Activated CD4-positive, alpha-beta T cell treated with anti-CD3 and anti-CD28 coated beads, Interleukin-2, Interleukin-6, amounts not matched to agents 100 ng/mL and 50 ng/mL, durations not matched to agents 16 hours and 8 hours (primary cell): ENCODE measurements around the gene FLNB.

ENCODE experiments used
- DNase-seq: peaks from one replicate; pipeline ENCODE4 v3.0.0-alpha.2; 2020

The FLNB gene

GRCh38 chr3:58150130-58150809, 142.0 kb downstream of the FLNB start:
- no peak for DNase-seq

GRCh38 chr3:58150810-58151199, 142.6 kb downstream of the FLNB start:
- DNase-seq = no peak

DNA sequence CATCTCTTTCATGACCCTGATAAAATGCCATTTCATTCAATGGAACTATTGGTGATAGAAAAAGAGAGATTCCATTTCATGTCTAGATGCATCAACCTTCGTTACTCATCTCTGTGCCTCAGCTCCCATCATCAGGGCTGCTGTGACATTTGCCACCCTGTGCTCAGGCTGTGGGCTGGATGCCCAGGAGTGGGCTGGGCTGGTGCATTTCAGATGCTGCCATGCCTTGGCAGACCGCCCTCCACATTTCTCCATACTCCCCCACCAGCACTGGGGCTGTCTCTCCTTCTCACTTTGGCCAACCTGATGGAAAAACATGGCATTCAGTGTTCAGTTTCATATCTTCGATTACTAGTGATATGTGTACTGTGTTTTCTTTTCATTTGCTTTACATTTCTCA, 143.4 kb downstream of the FLNB start:
- no peak for DNase-seq

DNA sequence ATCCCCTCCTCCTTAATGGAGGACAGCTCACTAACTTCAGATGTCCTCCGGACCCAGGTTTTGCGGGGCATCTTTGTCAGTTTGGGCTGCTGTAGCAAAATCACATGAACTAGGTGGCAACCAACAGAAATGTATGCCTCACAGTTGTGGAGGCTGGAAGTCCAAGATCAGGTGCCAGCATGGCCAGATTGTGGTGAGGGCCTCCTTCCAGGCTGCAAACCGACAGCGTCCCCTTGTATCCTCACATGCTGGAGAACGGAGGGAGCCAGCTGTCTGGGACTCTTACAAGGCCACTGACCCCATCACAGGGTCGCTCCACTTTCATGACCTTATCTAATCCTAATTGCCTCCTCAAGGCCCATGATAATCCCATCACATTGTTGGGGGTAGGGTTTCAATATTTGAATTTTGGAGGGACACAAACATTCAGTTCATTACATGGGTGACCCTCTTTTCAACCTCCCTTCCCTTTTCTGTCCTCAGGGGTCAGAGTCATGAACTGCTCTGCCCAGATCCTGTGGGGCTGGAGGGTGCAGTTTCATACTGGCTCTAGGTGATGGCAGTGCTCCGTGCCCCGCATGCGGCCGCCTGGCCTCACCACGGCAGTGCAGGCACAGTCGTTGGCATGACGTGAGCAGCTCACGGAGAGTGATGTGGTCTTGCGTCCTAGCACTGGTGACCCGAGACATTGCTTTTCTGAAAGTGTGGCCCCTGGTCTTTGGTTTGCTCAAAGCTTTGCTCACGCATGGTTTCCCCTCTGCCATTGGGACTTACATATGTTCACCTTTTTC, 144.2 kb downstream of the FLNB start:
- no peak for DNase-seq

- no peak for DNase-seq
Measured at GRCh38 chr3:58153371-58153770, 145.1 kb downstream of the FLNB start.

DNA sequence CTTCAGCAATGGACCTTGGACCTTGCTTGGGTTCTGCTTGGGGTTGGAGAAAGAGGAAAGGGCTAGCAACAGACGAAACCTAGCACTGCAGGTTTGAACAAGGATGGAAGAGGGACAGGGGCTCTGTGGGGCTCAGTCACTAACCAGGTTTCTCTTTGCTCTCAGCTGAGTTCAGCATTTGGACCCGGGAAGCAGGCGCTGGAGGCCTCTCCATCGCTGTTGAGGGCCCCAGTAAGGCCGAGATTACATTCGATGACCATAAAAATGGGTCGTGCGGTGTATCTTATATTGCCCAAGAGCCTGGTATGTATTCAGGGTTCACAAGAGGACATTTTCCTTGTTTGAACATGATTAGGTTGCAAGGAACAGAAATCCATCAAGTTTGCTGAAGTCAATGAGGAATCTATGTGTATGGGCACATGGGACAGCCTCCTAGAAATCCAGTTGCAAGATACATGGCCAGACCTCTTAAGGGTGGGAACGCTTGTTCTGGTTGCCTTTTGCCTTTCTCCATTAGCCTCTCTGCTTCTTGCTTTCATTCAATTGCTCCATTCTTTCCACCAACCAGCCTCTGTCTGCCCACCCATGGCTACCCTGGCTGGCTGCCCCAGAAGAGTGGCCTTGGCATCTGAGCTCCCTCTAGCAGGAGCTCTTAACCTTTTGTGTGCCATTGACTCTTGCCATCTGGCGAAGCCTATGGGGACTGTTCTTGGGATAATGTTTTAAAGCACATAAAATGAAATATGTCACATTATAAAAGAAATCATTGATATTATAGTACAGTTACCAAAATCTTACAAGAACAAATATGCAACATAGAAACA, 146.6 kb downstream of the FLNB start:
- DNase-seq = no peak

DNA sequence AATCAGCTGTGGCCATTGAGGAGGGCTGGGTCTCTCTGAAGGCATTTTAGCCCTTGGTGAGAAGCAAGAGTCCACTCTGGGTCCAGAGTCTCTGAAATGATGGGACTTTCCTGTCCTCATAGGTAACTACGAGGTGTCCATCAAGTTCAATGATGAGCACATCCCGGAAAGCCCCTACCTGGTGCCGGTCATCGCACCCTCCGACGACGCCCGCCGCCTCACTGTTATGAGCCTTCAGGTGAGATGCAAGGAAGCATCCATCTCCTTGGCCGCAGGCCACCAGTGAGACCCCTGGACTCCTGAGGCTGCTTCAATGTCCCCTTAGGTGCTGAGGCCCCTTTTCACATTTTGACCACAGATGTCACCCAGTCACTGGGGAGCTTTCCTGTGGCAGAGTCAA, 147.6 kb downstream of the FLNB start:
- DNase-seq = no peak

- DNase-seq = no peak
Measured at GRCh38 chr3:58157700-58158099, 149.5 kb downstream of the FLNB start.

DNA sequence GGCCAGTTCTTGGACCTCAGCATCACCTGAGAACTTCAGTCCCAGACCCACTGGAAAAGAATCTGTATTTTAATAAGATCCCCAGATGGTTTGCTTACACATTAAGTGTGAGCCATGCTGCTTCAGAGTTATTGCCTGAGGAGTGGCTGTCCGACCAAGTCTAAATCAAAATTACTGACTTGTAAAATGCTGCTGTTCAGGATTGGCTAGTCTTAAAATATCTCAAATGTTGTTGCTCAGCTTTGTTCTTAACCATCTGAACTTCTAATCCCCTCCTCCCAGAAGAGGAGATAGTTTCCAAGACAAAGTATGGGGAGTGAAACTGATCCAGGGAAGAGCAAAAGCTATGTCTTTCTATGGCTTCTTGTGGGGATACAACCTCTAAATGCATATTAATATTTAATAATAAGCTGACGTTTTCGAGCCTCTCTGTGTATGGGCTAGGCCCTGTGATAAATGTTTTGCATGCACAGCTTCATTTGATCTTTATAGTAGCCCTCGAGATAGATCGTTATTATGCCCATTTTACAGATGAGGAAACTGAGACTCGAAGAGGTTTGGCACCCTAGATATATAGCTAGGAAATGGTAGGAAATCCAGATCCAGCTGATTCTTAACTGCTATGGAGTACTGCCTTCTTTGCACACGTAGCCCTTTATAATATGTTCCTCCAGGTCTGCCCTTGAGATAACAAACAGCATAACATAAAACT, 150.4 kb downstream of the FLNB start:
- DNase-seq = no peak

DNA sequence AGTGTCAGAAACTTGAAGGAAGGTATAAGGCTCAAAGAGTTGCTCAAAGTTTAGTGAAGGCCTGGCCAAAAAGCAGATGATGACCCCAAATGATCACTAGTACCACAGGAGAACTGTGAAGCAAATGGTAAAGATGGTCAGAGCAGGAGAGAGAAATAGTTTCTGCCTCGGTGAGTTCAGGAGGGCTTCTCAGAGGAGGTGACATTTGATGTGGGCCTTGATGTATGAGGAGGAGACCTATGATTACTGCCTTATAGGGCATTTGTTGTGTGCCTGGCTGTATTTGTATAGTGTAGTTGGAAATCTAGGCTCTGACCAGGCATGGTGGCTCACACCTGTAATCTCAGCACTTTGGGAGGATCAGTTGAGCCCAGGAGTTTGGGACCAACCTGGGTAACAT, 152.2 kb downstream of the FLNB start:
- DNase-seq = no peak

DNA sequence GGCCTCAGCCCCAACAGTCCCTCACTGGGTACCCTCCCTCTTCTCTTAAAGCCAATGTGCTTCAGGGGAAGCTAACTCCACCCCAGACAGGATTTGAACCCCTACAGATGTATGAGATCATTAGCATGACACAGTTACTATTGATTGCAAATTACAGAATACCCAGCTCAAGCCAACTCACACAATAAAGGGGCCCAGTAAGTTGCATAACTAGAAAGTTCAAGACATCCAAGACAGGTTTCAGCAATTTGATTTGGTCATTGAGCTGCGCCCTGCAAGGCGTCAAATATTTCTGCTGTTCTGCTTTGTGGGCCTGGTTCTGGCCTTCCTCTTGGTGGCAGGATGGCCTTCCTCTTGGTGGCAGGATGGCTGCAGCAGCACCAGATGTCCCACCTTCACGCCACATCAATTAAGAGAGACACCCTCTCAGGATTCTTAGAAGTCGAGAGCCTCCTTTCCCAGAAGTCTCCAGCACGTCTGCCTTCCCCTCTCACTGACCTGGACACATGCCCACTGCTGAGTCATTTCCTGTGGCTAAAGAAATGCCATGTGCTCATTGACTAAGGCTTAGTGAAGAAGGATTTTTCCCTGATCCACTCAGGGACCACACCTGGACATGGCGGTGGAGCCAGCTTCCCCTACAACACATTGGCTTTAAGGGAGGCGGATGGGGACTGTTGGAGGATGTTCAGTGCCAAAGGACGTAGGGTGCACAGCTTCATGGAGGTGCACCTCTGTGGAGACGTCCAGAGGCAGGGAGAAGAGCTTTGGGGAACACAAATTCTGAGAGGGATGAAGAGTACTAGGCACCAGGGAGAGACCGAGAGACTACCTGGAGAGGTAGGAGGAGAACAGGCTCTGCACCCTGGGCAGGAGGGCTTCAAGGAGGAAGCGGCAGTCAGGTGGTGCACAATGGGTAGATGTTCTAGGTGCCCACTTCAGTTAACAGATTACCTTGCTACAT, 153.5 kb downstream of the FLNB start:
- no peak for DNase-seq

- no peak for DNase-seq
Measured at GRCh38 chr3:58163234-58163633, 155.0 kb downstream of the FLNB start.

GRCh38 chr3:58164199-58164879, 156.1 kb downstream of the FLNB start:
- no peak for DNase-seq

DNA sequence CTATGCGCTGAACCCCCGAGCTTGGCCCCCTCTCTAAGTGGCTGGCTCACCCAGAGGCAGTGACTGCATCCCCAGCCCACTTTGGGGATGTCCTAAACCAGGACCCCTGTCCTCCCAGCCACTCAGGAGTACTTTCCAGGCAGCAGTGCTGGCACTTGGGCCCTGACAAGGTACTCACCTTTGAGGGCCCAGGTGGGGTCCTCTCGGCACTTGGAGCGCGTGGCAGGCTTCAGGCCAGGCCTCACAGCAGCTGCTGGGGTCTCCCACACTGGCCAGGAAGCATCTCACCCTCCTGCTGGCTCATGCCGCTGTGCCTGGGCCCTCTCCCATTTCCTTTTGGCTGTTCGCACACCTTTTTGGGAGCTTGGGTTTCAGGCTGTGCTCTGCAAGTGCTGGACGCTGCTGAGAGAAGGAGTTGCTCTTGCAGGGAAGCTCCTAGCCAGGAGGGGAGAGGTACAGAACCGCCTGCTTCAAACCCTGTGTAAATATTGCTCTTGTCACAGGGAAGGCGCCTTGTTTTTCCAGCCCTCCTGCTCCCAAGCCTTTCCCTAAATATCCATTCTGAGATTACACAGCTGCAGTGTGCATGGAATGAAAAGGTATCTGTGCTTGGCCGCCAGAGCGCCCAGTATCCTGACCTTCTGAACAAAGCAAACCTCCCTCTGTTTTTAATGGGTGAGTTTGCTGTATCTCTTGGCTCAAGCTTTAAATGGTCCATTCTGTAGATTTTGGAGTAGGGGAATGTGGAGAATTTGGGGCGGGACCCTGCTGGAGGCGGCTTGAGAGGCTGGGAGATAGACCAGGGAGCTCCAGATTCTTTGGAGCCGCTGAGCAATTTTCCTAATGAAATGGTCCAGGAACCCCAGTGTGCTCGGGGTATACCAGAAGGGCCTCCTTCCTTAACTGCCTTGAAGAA, 156.9 kb downstream of the FLNB start:
- DNase-seq = no peak

DNA sequence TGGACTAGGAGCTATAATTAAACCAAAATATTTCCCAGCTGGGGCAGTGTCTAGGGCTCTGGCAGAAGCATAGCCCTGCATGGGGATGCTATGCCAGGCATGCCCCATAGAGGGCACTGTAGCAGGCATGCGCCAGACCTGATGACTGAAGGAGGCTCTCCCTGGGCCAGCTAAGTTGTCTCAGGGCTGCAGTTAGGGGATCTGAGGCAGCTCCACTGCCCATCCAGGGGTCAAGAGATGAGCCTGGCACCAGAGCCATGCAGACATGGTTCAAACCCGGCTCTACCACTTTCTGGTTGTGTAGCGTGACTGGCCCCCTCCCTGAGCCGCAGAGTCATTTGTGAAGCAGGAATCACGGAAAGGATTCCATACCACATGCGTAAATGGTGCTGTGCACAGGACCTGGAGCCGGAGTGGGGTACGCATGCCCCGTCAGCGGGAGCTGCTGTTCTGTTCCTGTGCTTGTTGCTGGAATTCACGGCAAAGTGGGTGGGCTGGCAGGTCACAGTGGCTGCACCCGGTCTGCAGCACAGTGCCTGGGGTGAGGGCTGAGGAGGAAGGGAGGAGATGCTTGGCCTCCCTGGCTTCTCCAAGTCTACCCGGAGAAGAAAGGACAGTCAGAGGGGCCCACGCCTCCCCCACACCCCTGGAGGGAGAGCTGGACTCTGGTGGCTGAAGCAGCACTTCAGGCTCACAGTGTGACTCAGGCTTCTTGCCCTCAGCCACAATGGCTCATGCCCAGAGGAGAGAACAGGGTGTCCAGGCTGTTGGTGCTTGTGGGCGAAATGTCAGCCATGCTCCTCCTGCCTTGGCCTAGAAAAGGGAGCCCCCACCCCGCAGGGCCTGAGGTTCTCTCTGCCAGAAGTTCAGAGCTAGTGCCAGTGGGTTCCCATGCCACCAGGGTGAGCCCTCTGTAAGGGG, 159.5 kb downstream of the FLNB start:
- DNase-seq = peak; percentile 82

DNA sequence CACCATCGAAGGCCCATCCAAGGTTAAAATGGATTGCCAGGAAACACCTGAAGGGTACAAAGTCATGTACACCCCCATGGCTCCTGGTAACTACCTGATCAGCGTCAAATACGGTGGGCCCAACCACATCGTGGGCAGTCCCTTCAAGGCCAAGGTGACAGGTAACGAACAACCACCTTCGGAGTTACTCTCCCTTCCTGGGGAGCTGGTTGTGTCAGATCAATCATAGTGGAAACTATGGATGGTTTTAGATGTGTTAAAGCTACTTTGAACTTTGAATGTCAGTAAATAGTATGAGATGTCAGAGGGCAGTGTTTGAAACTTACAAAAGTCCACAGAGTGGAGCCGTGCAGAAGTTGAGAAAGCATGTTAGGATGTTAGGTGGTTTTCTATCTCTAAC, 160.3 kb downstream of the FLNB start:
- DNase-seq = no peak

GRCh38 chr3:58169371-58169770, 161.1 kb downstream of the FLNB start:
- DNase-seq = no peak

DNA sequence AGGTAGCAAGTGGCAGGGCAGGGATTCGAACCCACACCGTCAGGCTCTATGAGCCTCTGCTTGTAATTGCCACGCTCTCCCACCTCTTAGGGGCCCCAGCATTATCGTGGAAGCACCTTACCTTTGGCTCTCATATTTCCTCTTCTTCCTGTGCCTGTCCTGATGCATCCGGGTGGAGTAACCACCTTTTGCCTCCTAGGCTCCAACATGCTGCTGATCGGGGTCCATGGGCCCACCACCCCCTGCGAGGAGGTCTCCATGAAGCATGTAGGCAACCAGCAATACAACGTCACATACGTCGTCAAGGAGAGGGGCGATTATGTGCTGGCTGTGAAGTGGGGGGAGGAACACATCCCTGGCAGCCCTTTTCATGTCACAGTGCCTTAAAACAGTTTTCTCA, 162.2 kb downstream of the FLNB start:
- no peak for DNase-seq

GRCh38 chr3:58171126-58171525, 162.9 kb downstream of the FLNB start:
- DNase-seq = no peak
